Measurements from ENCODE around the gene KIF3A.

GRCh38 chr5:132742158-132742557 lies 4.8 kb upstream of the KIF3A start:
- TF ChIP-seq CTCF (IDR thresholded peaks at IDR 0.05): no peak
- TF ChIP-seq POLR2A (IDR thresholded peaks at IDR 0.05): no peak

Measured in testis (tissue), 2 donors.